RCC 7860 (cell line): ENCODE results near the gene AHRR.

ENCODE experiments used
- DNase-seq: peaks from one replicate; pipeline ENCODE4 v3.0.0-alpha.2; 2015; ENCODE audit warnings: low spot score
- FAIRE-seq: peaks from 2 replicates; lab custom pipeline; 2012; peaks lifted over from hg19 to GRCh38; lab: Jason Lieb, UNC

Gene AHRR

DNA sequence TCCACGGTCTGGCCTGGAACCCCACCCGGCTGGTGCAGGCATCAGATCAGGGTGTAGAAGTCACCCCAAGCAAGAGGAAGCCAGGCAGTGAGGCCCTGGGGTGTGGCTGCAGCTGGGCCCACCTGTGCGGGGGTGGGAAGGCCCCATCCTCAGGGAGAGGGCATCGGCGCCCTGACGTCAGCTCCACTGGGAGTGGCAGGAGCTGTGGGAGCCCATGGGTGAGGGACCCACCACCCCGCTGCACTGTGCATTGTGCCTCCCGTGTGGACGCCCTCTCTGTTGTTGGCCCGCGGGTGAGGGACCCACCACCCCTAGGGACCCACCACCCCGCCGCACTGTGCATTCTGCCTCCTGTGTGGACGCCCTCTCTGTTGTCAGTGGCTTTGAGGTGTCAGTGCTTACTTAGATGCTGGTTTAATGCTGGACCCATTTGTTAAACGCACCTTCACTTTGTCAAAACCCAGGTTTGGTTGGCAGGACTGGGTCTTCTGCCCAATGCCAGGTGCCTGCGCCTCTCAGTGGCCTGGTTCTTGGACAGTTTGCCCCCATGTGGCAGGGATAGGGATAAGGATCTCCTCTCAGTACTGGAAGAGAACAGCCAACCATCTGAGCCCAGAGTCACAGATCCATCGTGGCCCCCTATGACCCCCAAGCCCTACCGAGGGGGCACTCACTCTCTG lies 114.6 kb downstream of the AHRR start:
- FAIRE-seq (no peak), DNase-seq (no peak)

DNA sequence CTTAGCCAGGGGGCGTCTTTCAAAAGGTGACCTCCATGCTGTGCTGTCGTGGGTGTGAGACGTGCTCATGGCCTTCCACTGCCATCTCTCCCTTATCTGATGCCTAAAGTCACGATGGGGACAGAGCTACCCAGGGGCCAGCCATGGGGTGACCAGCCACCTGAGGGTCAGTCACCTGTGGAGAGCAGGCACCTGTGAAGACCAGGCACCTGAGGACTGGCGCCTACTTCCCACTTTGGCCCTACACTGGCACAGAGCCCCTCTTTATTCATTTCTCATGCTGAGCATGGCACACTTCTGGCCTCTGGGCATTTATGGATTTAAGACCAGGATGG lies 115.1 kb downstream of the AHRR start:
- FAIRE-seq (no peak), DNase-seq (no peak)

DNA sequence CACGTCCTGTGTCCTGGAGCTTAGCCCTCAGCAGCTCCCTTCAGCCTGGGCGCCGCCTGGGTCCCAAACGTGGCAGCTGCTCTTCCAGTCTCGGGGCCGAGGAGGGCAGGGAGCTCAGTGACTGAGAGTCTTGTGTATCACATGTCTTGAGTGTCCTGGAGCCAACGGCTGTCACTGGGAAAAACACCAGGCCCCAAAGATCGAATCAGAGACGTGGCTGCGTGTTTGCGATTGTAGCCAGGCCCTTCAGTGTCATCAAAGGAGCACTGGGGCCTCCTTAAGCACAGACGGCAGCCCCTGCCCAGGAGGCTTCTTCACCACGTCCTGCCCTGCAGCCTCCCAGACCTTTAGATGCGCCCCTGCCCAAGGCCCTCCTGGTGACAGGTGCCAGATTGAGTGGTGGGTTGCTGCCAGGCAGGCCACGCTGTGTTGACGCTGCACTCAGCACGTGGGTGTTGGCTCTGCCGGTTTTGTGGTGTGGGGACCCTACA lies 115.8 kb downstream of the AHRR start:
- FAIRE-seq (no peak), DNase-seq (no peak)

DNA sequence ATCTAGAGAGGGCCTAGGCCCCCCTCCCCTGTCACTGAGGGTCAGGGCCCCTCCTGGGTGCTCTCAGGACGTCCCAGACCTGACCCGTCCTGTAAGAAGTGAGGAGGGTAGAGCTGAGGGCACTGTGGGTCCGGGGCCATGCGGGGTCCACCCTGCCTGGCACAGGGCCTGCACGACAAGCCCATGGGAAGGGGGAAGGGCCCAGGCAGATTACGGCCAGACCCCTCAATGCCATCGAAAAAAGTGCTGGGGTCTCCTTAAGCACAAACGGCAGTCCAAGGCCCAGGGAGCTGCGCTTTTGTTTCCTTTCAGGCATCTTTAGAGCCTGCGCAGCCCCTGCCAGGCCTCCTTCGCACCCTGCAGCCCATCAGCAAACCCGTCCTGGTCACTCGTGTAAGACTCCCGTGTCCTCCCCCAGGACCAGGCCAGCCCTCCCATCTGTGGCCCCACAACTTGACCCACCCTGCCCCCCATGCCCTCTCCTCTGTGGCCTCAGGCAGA lies 117.0 kb downstream of the AHRR start:
- DNase-seq (no peak), FAIRE-seq (no peak)

DNA sequence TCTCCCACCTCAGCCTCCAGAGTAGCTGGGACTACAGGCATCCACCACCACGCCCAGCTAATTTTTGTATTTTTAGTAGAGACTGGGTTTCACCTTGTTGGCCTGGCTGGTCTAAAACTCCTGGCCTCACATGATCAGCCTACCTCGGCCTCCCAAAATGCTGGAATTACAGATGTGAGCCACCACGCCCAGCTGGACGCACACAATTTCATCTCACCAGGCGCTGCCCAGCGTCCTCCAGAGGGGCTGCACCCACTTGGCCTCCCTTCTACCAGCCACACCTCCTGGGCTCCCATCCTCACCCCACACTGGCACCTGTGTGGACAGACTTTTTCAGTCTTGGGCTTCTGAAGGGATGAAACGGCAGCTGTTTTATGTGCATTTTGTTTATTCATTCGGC lies 117.7 kb downstream of the AHRR start:
- FAIRE-seq: no peak
- DNase-seq: no peak

DNA sequence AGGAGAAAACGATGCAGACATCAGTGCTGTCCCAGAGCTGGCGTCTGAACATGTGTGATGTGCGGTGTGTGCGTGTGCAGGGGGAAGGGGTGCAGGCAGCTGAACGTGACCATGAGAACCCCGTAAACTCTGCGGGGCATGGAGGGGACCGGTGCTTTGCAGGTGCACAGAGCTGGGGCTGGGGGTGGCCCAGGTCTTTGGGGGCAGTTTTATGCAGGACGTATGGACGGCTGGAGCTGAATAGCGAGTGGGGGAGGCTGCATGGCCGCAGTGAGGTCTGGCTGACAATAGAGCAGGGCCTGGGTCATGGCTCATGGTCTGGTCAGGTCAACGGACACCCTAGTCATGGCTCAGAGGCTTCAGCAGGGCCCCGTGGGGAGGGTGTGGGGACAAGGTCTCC lies 118.1 kb downstream of the AHRR start:
- DNase-seq (no peak), FAIRE-seq (no peak)

DNA sequence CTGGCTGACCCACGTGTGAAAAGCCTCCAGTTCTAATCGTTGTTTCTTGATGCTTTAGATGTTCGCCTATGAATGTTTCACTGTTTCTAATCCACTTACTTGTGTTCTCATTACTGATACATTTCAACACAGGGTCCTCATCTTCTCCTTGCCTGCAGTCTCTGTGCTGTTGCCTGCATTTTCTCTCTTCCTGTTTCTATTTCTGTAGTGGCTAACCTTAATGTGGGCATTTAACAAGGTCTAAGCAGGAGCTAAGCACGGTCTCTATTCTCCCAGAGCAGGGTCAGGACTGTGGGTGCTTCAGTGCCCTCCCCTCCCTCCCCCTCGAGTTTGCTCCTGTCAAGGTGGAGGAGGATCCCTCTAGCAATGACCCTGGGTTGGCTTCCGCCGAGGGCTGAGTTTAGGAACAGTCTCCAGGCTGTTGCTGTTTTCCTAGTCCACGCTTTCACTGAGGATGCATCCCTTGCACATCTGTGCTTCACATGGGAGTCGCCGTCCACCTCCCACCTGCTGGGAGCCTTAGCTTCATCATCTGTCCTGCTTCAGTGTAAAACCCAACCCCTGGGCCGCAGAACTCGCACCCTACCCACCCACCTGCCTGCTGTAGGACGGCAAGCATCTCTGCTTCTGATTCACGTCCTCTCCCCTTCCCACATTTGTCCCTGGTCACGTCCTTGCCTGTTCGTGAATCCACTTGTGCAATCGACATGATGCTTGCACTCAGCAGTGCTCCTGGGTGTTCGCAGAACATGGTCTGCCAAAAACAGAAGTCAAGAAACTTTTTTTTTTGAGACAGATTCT lies 119.1 kb downstream of the AHRR start:
- DNase-seq (no peak), FAIRE-seq (no peak)

DNA sequence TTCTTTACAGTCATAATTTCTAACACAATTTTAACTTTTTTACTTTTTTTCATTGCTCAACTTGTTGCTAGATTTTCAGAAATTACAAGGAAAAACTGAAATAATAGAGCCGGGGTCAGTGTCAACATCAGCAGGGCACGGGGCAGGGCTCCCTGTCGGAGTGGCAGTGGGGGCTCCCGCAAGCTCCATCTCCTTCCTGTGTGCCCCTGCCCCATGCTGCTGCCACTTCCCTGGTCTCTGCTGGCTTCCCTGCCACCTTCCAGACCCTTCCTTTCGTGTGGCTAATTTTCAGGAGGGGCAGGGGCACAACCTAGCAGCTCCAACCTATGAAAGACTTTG lies 120.5 kb downstream of the AHRR start:
- FAIRE-seq (no peak), DNase-seq (no peak)

DNA sequence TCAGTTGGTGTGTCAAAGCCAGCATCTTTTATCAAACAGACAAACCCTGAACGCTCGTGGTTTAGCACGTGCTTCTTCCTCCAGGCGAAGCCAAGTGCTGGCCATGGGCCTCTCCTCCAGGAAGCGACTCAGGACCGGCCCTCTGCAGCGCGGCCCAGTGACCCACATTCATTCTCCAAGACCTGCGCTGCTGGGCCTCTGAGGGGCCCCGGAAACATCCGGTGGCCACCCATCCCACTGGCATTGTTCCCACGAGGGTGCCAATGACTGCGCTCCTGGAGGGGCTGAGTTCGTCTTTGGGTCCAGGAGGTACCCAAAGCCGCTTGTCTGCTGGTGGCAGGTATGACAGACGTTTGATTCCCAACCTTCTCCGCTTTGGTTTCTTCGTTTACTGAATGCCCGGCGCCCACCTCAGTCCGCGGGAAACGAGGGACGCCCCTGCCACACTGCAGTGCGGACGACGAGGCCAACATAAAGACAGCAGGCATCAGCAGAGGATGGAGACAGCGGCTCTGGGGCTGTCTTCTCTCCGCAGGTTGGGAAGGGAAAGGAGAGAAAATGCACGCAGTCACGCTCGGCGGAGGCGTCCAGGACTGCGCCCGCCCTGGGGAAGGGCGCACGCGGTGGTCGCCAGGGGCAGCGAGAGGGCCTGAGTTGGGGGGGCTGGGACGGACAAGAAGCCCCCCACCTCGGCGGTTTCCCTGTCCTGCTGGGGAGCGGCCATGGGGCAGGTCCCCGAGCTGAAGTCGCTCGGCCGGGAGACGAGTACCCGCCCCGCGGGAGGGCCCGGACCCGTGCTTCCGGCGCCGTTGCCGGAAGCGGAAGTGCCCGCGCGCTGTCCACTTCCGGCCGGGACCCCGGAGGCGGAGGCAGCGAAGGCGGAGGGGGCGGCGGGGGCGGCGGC lies 121.1 kb downstream of the AHRR start, which contains the start of gene EXOC3:
Gene EXOC3 (plus strand): TSS at position 842 of the 904 bp plus-strand sequence. CDS start 3,030 bp downstream, outside the sequence.
- no peak for FAIRE-seq

DNA sequence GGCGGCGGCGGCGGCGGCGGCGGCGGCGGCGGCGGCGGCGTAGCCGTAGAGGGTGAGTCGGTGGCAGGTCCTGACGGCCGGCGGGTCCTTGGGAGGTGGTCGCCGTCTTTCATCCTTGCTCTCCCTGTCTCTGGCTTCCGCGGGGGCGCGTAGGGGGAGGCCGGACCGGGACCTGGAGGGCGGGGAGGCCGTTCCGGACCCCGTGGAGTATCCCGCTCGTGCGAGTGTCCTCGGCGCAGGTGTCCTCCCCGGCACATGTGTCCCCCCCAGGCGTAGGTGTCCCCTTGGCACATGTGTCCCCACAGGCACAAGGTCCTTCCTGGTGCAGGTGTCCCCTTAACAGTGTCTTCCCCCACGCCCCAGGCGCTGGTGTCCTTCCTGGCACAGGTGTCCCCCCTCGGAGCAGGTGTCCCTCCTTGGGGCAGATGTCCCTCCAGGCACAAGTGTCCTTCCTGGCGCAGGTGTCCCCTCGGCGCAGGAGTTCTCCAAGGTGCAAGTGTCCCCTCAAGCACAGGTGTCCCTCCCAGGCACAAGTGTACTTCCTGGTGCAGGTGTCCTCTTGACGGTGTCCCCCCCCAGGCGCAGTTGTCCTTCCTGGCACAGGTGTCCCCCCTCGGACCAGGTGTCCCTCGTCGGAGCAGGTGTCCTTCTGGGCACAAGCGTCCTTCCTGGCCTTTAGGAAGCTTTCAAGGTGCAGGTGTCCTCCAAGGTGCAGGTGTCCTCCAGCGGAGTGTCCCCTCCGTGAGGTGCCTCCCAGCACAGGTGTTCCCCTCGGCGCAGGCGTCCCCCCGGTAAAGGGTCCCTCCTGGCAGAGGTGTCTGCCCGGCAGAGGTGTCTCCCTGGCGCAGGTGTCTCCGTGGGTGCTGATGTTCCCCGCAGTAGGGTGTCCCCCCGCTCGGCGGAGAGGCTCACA lies 122.0 kb downstream of the AHRR start:
- DNase-seq (no peak), FAIRE-seq (no peak)

More for the DNA sequence above, 121.1 kb downstream of the AHRR start, which contains the start of gene EXOC3:
- peak; percentile 56 for DNase-seq

DNA sequence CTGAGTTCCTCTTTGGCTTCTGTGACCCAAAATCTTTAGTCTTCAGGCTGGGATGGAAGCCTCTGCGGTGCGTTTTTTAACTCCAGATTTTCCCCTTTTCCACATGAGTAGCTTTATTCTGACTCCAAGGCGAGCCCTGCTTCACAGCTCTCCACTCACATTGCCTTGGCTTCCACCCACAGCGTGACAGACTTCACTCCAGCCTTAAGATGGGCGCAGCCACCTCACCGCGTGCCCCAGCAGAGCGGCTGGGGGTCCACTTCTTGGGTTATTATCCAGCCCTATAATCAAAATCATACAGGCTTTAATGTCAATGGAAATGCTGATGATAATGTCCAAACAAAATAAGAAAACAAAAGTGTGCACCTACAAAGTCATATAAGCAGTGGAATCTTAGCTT lies 122.7 kb downstream of the AHRR start:
- DNase-seq: no peak

DNA sequence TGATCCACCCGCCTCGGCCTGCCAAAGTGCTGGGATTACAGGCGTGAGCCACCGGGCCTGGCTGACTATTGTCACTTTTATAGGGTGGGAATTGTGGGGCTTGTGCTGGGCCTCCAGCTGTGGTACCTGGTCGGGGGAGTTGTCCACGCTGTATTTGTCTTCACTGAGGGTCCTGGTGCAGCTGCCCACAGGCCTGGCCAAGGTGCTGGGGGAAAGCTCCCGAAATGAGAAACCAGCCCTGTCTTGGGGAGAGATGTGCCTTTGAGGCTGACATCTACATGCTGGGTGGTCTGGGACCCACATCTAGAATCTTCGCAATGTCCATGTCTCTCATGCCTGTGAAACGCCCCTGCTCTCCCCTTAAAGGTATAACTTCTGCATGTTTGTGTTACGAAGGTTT lies 124.1 kb downstream of the AHRR start:
- no peak for DNase-seq
- no peak for FAIRE-seq

More for the DNA sequence above, 122.7 kb downstream of the AHRR start:
- no peak for FAIRE-seq

DNA sequence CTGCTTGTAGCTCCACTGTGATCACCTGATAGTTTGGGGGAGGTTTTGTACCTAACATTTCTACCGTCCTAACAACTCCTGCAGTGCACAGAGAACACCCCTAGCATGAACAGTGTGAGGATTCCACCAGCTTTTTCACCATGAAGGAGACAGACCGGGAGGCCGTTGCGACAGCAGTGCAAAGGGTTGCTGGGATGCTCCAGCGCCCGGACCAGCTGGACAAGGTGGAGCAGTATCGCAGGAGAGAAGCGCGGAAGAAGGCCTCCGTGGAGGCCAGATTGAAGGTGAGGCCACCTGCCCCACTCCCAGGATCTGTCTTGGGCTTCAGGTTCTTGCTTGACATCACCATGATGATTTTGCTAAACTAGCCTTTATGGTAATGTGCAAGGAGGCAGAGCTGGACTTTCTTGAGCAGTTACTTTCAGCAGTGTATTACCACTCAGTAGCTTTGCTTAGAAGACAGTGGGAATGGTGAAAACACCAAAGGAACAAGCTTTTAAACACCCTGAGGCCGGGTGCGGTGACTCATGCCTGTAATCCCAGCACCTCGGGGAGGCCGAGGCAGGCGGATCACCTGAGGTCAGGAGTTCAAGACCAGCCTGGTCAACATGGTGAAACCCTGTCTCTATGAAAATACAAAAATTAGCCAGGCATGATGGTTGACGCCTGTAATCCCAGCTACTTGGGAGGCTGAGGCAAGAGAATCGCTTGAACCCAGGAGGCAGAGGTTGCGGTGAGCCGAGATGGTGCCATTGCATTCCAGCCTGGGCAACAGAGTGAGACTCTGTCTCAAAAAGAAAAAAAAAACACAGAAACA lies 124.8 kb downstream of the AHRR start:
- no peak for FAIRE-seq

DNA sequence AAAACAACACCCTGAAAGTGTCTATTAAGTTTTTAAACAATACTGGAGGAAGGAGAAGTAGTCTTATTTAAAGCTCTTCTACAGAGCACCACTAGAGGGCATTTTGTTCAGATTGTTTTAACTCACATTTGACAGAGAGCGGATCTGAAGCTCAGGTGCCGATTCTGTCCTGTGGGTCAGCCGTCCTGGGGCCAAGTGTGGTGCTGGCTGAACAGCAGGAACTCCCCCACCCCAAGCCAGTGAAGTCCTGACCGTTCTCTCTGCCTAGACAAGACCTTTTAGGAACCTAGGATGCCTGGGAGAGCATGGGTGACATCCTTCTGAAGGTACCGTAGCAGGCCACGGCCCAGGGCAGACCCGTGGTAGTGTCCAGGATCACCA lies 125.4 kb downstream of the AHRR start:
- FAIRE-seq (no peak), DNase-seq (peak; percentile 51)

More for the DNA sequence above, 124.8 kb downstream of the AHRR start:
- no peak for DNase-seq

DNA sequence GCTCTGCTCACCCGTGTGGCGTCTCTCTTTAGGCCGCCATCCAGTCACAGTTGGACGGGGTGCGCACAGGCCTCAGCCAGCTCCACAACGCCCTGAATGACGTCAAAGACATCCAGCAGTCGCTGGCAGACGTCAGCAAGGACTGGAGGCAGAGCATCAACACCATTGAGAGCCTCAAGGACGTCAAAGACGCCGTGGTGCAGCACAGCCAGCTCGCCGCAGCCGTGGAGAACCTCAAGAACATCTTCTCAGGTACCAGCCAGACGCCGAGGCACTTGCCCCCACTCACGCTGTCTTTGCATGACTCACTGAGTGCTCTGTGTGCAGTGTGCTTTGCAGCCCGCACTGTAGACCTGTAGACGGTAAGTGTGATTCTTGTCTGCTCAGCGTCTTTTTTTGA lies 126.0 kb downstream of the AHRR start:
- no peak for FAIRE-seq

DNA sequence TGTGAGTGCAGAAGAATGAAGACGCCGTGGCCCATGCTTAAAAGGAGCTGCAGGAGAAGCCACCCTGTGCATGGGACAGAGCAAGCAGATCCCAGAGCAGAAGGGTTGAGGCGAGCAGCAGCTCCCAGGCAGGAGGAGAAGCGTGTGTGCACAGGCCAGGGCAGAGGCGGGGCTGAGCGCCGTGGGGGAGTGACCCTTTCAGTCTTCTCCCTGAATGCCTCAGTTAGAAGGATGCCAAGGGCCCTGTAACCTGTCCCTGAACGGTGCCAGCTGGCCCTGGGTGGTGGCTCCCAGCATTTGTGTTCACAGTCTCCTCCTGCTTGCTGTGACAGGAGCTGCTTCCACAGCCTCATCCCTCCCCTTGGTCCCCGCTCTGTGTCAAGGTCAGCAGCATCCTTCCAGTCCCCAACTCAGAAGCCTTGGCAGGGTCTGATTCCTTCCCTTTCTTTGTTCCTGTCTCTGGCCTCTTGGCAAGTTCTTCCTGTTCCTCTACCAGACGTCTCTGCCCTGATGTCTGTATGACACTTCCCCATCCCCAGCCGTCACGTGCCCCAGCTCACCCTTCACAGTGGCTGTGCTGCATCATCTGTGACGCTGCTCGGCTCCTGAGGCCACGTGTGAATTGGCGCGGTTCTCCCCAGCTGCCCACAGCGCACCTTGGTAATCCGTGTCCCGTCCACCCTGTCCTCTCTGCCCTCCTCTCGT lies 126.7 kb downstream of the AHRR start:
- FAIRE-seq: no peak

More for the DNA sequence above, 126.0 kb downstream of the AHRR start:
- DNase-seq: no peak

DNA sequence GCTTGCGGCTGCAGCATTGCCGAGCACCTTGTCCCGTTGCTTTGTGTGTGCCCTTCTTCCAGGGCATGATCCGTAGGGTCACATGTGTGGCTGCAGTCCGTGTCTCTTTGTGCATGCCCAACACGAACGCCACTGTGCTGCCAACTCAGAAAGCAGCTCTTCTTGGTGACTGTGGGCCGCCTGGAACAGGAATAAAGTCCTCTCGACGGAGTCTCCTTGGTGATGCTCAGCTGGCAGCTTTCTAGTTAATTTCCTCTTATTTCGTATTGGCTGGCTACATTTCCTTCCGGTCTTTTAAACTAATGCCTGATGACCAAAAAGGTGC lies 127.2 kb downstream of the AHRR start:
- FAIRE-seq (no peak), DNase-seq (no peak)

More for the DNA sequence above, 126.7 kb downstream of the AHRR start:
- DNase-seq: no peak

DNA sequence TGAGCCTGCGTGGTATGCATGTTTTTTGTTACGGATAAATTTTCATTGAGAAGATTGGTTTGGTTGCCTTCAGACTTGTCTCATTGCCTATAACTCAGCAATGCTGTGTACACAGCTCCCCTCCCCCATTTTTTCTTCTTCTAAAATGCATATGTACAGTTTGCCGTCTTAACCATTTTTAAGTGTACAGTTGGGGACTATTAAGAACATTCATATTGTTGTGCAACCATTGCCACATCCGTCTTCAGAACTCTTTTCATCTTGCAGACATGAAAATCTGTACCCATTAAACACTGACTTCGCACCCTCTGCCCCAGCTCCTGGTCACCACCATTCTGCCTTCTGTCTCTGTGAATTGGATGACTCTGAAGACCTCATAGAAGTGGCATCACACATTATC lies 127.6 kb downstream of the AHRR start:
- no peak for DNase-seq
- FAIRE-seq: no peak
